Right ventricle myocardium superior (tissue), 1 donor: Measurements from ENCODE around the gene ENTPD3. TPM values are rescaled to one million over a fixed set of nuclear protein-coding genes. Genes with fewer than 3 reads are reported as not detected.

Source experiments
- ATAC-seq: fragments of 200-7000 bp; cut with Tn5 transposase; one replicate; pipeline ENCODE4 v1.9.1; 2020; ENCODE audit warnings: mild to moderate bottlenecking; ENCODE audit not compliant: poor library complexity
- DNase-seq: peaks from one replicate; pipeline ENCODE4 v3.0.0-alpha.2; 2020
- intact Hi-C: fragments of 100-400 bp; cut with DNase I; formaldehyde crosslinking; loops from one replicate; pipeline ENCODE4 v1.11.2; 2022
- long read RNA-seq: library from polyadenylated mRNA; unstranded; transcript quantifications from one replicate; pipeline ENCODE4 v2.0.0, GENCODE V29; 2021
- total RNA-seq: library from RNA; stranded (reverse); fragmentation: NEBNext Ultra II Directional; extraction: Animal tissue kit (Norgen Biotek cat#: 25700); gene quantifications from one replicate; pipeline ENCODE4 v1.2.1, GENCODE V29; 2021
- donor health status: DM: no; HTN: yes; CAD: no; lungs with severe emphysema.

Gene ENTPD3, protein sequence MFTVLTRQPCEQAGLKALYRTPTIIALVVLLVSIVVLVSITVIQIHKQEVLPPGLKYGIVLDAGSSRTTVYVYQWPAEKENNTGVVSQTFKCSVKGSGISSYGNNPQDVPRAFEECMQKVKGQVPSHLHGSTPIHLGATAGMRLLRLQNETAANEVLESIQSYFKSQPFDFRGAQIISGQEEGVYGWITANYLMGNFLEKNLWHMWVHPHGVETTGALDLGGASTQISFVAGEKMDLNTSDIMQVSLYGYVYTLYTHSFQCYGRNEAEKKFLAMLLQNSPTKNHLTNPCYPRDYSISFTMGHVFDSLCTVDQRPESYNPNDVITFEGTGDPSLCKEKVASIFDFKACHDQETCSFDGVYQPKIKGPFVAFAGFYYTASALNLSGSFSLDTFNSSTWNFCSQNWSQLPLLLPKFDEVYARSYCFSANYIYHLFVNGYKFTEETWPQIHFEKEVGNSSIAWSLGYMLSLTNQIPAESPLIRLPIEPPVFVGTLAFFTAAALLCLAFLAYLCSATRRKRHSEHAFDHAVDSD
- total RNA-seq, result 0.30 TPM
- long read RNA-seq, partial matches to known transcripts, result 0 of 1 reads
- long read RNA-seq, other reads (novel, unspliced or antisense), result 1 of 1 reads

DNA sequence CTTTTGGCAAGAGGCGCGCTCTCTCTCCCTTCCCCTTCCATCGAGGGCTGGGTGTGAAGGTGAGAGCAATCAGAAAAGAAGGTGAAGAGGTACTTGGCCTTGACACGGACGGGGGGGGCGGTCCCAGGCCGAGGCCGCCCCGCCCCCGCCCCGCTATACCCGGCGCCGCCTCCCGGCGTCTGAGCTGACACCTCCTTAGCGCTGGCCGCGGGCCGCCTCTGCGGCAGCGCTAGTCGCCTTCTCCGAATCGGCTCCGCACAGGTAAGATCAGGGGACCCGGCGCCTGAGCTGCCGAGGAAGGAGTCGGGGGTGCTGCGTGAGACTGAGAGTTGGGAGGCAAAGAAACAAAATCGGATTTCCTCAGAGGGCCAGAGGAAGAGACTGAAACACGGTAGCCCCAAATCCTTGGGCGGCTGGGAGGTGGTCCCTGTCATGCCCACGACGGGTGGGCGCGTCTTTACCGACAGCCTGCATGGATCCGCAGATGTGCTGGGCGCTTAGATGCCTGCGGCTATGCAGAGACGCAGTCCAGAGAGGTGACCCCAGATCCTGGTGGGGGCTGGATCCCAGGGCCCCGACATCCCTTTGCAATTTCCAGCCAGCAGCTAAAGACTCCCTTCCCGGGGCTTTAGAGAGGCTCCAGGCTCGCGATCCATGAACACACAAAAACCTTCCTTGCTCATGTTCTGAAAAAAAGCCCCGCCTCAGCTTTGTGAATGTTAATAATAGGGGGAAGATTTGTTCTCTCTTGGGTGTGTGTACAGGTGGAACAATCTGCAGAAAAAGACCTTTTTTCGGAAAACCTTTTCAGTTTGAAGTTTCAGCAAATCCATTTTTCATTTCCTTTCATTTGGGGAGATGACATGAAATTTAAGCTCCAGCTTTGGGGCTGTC lies at the start of gene ENTPD3:
Gene ENTPD3, plus strand, starts transcription at position 184 of the 894 bp plus-strand sequence. CDS start 874 bp downstream, outside the sequence.
- intact Hi-C loops, result no loop called here
- ATAC-seq (peak; percentile 81), DNase-seq (peak; percentile 41)

DNA sequence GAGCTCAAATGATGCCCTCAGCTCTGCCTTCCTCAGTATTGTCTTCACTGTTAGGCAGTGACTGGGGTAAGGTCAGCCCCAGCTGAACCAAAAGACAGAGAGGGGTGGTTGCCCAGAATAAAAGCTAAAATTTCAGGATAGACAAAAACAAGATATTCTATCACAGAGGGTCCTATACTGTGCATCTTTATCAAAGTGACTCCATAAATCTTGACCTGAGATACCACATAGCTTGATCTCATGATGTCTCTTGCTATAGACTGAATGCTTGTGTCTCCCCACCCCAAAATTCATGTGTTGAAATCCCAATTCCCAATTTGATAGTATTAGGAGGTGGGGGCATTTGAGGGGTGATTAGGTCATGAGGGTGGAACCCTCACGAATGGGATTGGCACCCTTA lies 47.1 kb upstream of the ENTPD3 start:
- DNase-seq, result no peak
- intact Hi-C loops, result no loop called here
- no peak for ATAC-seq

DNA sequence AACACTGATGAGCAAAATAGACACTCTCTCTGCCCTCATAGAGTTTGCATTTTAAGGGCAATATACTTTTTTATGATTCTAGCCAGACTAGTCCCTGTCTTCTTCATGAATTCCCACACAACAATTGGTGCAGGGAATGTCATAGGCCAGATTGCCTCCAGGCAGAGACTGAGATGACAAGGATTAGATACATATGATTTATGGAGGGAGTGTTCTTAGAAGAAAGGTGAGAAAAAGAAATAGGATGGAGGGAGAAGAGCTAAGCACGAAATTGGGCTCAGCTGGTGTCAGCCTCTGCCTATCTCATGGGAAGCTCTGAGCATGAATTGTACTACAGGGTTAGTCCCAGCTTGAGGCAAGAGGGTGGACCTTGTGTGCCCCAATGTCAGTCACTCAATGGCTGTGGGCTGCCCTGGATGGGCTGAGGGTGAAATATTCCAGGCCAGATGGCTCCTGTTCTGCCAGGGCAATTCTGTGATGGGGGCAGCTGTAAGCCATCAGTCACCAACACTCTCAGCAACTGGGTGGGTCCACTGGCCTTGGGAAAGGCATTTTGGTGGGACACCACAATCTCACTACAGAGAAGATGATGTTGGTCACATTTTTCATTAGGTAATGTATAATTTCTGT lies 46.3 kb upstream of the ENTPD3 start:
- ATAC-seq (no peak), DNase-seq (no peak)
- intact Hi-C loops, result no loop called here

DNA sequence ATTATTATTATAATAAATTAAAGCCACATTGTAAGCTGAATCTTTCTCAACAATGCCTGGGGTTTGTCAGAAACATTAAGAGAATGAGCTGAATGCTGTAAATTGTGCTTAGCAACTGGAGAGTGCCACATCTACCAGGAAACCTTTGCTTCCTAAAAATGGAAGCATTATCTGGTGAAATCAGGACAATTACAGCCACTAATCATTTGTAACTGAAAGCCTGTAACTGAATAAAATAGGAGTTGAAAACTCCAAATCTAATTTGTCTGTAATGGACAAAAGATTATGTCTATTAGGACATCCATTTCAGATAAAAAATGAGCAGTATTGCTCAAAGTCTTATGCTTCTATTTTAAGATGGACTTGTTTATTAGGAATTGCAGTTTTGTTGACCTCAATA lies 45.3 kb upstream of the ENTPD3 start:
- intact Hi-C loops, result no loop called here

DNA sequence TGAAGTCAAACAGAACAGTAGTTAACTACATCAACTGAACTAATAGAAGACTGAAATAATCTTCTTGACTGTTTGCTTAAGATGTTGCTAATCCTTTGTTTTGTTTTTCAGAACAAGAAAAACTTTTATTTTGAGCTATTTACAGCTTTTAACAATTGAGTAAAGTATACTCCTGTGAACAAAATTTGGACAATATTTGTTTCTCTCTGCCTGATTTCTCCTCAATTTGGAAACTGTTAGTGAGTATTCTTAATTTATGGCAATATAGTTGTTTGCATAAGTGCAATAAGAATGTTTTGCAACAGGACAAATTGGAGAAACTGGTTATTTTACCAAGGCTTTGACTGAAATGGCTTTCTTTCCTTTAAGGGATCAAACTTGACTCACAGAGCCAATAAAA lies 36.5 kb upstream of the ENTPD3 start:
- intact Hi-C loops, result no loop called here
- ATAC-seq (no peak), DNase-seq (no peak)

More for the DNA sequence above, 45.3 kb upstream of the ENTPD3 start:
- no peak for DNase-seq
- ATAC-seq, result no peak

DNA sequence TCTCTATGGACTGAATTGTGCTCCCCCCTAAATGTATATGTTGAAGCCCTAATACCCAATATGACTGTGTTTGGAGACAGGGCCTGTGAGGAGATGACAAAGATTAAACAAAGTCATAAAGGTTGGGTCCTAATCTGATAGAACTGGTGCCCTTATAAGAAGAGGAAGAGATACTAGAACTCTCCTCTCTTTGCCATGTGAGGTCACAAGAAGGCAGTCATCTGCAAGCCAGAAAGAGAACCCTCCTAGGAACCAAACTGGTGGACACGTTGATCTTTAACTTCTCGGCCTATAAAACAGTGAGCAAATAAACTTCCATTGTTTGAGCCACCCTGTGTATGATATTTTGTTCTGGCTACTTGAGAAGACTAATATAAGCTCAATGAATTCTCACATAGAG lies 31.6 kb upstream of the ENTPD3 start:
- intact Hi-C loops, result no loop called here
- no peak for DNase-seq
- ATAC-seq, result no peak

DNA sequence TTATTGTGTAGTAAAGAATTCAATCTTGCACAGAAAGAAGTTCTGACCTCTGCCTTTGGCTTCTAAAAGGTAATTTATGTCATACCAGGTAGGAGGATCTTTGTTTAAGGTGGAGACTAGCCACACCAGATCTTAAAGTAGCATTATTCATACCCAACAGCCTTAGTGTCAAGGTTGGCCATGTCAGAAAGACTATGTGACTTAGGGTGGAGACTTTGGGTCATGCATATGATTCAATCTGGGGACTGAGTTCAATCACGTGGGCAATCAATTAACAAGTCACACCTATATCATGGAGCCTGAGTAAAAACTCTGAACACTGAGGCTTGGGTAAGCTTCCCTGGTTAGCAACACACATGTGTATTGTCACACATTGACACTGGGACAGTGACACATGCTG lies 28.5 kb upstream of the ENTPD3 start:
- DNase-seq, result no peak
- ATAC-seq, result no peak
- intact Hi-C loops, result no loop called here

DNA sequence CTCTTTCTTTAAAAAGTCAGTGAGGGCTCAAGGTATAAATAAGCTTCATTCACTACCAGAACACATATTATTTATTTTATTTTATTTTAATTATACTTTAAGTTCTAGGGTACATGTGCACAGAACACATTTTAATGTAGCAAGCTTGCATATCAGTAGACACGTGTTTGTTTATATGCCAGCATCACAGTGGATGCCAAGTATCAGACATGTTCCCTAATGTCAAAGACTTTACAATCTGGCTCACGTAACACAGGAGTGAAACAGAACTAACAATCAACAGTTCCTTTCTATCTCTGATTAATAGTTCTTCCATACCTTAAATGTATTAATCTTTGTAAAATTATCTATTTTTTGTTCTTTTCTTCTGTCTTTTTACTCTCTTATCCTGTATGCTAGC lies 23.3 kb upstream of the ENTPD3 start:
- DNase-seq (no peak), ATAC-seq (peak; percentile 59)
- intact Hi-C loops, result no loop called here

DNA sequence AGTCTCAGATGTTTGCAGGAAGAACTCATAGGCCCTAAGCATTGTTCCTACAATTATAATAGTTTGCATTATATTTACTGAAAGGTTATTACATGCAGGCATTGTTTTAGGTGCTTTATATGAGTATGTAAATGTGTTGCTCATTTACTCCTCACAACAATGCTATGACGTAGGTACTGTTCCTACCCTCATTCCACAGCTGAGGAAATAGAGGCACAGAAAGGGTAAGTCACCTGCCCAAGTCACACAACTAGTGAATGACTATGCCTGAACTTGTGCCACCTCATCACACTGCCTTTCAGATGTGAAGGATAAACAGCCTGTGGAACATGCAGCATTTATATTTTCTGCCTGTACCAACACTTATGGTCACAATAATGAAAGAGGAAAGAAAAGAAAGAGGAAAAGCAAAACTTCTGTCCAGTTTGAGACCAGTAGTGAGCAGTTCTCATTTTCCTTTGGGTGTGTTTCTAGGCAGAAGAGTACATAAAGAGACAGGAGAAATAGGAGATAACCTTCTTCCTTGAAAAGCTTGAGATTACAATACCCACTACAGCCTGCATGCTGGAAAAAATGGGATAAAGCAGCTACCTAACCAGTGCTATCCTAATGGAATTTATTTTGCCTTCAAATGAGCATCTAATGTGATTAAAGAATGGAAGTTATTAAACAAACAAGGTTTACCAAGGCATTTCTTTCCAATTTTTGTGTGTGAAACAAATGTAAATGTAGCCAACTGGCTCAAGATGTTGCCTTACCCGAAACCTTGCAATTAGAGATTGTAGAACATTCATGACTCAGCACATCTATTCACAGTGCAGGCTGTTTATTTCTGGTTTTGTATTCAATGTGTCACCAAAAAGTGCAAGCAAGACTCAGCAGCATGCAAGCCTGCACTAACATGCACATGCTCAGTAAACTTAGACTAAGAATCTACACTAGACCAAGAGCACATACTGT lies 20.5 kb upstream of the ENTPD3 start:
- ATAC-seq (peak; percentile 39), DNase-seq (no peak)
- intact Hi-C loops, result no loop called here

DNA sequence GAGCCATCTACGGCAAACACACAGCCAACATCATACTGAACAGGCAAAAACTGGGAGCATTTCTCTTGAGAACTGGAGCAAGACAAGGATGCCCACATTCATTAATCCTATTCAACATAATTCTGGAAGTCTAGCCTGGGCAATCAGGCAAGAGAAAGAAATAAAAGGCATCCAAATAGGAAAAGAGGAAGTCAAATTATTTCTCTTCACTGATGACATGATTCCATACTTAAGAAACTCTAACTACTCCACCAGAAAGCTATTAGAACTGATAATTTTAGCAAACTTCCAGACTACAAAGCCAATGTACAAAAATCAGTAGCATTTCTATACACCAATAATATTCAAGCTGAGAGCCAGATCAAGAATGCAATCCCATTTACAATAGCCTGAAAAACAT lies 17.3 kb upstream of the ENTPD3 start:
- DNase-seq (no peak), ATAC-seq (no peak)
- intact Hi-C loops, result no loop called here

DNA sequence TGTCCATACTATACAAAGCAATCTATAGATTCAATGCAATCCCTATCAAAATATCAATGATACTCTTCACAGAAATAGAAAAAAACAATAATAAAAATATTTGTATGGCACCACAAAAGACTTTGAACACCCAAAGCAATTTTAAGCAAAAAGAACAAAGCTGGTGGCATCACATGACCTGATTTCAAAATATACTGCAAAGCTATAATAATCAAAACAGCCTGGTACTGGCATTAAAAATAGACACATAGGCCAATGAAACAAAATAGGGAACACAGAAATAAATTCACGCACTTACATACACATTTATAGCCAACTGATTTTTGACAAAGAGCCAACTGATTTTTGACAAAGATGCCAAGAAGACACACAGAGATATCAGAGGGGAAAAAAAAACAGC lies 9.2 kb upstream of the ENTPD3 start:
- DNase-seq, result no peak
- intact Hi-C loops, result no loop called here
- ATAC-seq, result no peak

DNA sequence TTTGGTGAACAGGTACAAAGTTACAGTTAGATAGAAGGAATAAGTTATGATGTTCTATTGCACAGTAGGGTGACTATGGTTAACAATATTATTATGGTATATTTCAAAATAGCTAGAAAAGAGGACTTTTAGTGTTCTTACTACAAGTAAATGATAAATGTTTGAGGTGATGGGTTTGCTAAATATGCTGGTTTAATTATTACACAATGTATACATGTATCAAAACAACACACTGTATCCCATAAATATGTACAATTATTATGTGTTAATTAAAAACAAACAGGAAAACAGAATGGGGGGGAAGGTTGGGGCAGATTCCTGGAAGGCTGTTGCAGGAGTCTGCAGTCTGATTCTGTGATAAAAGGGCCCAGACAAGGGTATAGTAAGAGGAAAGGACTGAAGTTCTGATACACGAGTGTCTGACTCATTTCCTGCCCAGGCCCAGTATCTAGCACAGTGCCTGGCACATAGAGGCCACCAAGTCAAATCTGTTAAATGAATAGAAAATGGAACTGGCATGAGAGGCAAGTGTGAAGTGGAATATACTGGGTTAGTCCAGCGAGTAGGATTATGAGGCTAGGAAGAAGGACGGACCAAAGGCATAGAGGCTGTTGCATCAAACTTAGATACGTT lies 7.2 kb upstream of the ENTPD3 start:
- intact Hi-C loops, result no loop called here
- ATAC-seq (no peak), DNase-seq (no peak)

DNA sequence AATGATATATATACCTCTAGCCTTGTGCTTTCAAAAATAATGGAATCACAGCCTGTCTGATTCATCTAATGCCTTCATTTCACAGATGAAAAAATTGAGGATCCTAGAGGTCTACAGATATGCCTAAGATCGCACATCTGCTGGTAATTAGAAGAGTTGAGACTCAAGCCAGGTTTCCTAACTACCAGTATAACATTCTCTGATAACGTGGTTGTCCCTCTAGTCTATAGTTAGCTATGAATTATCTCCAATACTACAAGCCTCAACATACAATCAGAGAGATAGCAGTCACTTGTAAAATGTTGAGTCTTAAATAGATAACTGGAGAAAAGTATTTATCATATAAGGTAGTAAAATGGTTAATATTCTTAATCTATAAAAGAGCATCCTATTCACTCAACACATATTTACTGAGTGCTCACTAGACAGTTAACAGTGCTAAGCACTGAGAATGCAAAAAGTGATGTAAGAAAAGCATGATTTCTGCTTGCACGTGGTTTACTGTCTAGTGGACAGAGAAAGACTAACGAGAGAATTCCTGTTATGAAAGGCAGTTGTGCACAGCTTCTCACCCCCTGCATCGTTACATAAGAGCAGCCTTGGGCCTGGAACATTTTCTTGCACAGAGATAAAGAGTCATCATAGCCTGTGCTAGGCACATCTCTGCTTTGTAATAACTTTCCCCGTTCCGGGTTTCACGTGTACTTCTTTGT lies 4.9 kb upstream of the ENTPD3 start:
- DNase-seq (no peak), ATAC-seq (no peak)
- intact Hi-C loops, result no loop called here

DNA sequence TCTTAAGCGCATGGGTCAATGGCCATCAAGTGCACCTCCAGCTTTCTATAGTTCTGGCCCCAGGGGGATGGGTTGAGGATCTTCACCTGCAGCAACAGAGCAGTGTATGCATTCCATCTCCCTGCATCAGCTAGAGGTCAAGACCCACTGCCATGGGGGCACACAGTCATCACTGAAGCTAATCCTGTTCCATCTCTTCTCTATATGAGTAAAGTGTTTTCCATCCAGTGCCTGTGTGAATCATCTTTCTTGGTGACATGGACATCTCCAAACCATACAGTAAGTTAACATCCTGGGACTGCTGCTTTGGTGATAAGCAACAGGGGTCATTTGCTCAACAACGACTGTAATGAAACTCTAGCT lies 4.4 kb upstream of the ENTPD3 start:
- intact Hi-C loops, result no loop called here
- no peak for DNase-seq
- no peak for ATAC-seq

DNA sequence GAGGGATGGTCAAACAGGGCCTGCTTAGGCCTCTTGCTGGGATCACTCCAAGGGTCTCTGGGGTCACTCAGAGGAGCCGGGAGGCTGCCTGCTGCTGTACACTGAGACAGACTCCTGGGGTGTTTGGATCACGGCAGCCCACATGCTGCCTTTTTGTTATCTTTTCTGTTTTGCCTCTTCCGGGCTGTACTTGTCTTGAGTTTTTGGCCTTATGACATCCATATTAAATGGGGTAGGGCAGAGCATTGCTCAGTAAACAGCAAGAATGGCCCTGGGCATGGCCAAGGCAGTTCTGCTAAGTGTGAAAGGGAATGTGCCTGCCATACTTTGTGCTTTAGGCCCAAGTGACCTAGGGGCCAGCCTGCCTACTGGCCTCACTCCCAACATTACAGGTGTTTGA lies 771 bp upstream of the ENTPD3 start:
- no peak for DNase-seq
- ATAC-seq, result no peak
- intact Hi-C loops, result no loop called here

DNA sequence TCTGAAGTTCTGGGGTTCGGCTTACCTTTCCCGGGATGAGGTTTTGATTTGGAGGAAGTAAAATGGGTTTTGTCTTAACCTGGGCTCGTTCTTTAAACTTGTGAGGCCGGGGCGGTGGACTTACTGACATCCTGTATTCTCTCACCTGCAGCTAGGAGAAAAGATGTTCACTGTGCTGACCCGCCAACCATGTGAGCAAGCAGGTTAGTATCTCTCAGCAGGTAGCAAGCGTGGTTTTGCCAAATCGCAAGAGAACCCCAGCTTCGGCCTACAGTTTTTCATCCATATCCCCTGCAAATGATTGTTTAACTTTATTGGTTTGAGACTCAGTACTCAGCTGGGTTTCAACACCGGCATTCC lies 891 bp downstream of the ENTPD3 start:
- DNase-seq (no peak), ATAC-seq (no peak)
- intact Hi-C loops, result no loop called here

DNA sequence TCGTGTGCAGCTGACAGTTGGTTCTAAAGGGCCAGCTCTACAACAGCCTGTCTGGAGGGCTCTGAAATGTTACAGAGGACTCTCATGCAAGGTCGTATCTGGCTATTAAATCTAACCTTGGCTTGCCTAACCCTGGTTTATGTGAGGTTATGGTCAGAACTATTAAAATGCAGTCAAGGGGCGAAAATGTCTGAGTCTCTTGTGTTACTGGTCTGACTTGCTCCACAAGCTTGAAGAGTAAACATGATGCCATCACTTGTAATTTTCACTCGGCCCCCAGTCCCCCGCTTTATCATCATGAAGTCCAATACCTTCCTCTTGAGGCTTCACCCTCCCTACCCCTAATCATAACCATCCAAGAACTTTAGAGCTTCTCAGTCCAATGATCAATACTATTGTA lies 9.4 kb downstream of the ENTPD3 start:
- DNase-seq, result no peak
- no peak for ATAC-seq
- intact Hi-C loops, result no loop called here
